ENCODE measurements around the gene CEP250.

DNA sequence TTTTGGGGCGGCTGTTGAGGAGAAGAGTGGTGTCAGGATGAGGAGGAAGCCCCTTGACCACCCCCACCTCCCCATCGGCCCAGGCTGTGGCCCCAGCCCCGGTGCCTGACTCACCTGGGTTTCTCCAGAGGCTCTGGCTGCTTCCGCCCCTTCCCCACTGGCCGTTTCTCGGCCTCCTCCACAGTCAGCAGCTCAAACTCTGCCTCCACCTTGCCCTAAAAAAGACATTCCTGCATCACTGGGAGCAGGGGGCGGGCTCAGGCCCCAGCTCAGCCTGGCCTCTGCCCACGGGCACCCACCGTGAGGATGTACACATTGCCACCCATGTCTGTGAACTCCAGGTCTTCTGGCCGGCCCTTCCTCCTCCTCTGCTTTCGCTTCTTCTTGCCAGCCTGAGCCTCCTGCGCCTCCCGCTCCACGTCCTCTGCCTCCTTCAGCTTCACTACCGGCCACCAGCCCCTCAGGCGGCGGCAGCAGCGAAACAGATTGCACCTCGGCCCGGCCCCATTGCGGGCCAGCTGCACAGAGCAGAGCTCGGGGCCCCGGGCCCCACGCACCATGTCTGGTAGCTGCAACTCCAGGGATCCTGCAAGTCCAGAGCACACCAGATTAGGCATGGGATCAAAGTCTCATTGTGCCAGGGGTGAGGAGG is 103.8 kb downstream of the CEP250 start:
- TF ChIP-seq CTCF (conservative IDR thresholded peaks at IDR 0.05; ENCODE audit: low read depth, low read length) (no peak), MXI1 (IDR thresholded peaks at IDR 0.05; ENCODE audit: borderline replicate concordance, low read depth, low read length) (no peak), POLR2A (IDR thresholded peaks at IDR 0.05; ENCODE audit: low read depth, low read length) (no peak), RAD21 (IDR thresholded peaks at IDR 0.05; ENCODE audit: low read length) (no peak), MAZ (IDR thresholded peaks at IDR 0.05; ENCODE audit: borderline replicate concordance, low read depth, low read length) (no peak), RCOR1 (IDR thresholded peaks at IDR 0.05; ENCODE audit: insufficient replicate concordance, low read length) (no peak)
- TF ChIP-seq, protein P1, sequence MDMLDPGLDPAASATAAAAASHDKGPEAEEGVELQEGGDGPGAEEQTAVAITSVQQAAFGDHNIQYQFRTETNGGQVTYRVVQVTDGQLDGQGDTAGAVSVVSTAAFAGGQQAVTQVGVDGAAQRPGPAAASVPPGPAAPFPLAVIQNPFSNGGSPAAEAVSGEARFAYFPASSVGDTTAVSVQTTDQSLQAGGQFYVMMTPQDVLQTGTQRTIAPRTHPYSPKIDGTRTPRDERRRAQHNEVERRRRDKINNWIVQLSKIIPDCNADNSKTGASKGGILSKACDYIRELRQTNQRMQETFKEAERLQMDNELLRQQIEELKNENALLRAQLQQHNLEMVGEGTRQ (IDR thresholded peaks at IDR 0.05; ENCODE audit: low read depth, low read length), result no peak
